Gastroesophageal sphincter (tissue), 4 donors: ENCODE data around the gene ARF6. TPM values are rescaled to one million over a fixed set of nuclear protein-coding genes. Genes with fewer than 3 reads are reported as not detected.

ENCODE experiments used
- ATAC-seq: fragments of 150-250 bp; one replicate; pipeline ENCODE4 v1.9.1; 2016; ENCODE audit warnings: mild to moderate bottlenecking, moderate library complexity
- H3K27ac ChIP-seq, 4 donors: fragments of 200-600 bp; sonication (generic) in 3 of 4; 1 replicate in 3 of 4; 2 replicates in 1 of 4; pipeline ENCODE4 v1.5.1; 2016 to 2019
- H3K27me3 ChIP-seq: fragments of 200-600 bp; sonication (generic); one replicate; pipeline ENCODE4 v1.5.1; 2019
- H3K36me3 ChIP-seq, 2 donors: fragments of 200-600 bp; sonication (generic); one replicate each; pipeline ENCODE4 v1.5.1; 2019; ENCODE audit warnings: control low read depth in 1 of 2
- H3K4me1 ChIP-seq, 3 donors: fragments of 200-600 bp; sonication (generic); 1 replicate in 2 of 3; 2 replicates in 1 of 3; pipeline ENCODE4 v1.5.1; 2016 to 2019; ENCODE audit warnings: control low read depth in 2 of 3
- H3K4me3 ChIP-seq, 2 donors: fragments of 200-600 bp; sonication (generic); one replicate each; pipeline ENCODE4 v1.5.1; 2019; ENCODE audit warnings: mild to moderate bottlenecking in 1 of 2, moderate library complexity in 1 of 2
- H3K9me3 ChIP-seq, 3 donors: fragments of 200-600 bp; sonication (generic); one replicate each; pipeline ENCODE4 v1.5.1; 2017 to 2019; ENCODE audit warnings: control low read depth in 2 of 3
- EP300 ChIP-seq: sonication (generic); formaldehyde crosslinking; IDR thresholded peaks from one replicate; pipeline ENCODE4 v1.6.1; 2017; ENCODE audit warnings: antibody characterized with exemption, mild to moderate bottlenecking
- POLR2A ChIP-seq, 2 donors: fragments of 450-650 bp; IDR thresholded peaks; one replicate each; pipeline ENCODE4 v1.6.1; 2017; ENCODE audit warnings: antibody characterized with exemption in 2 of 2, mild to moderate bottlenecking in 2 of 2, moderate library complexity in 1 of 2
- POLR2AphosphoS5 ChIP-seq: sonication (generic); formaldehyde crosslinking; IDR thresholded peaks from one replicate; pipeline ENCODE4 v1.6.1; 2017; ENCODE audit warnings: antibody characterized with exemption
- WGBS, 2 donors: methylation state at CpG; one replicate each; pipeline ENCODE4 v1.1.5; 2018; ENCODE audit warnings: low coverage in 1 of 2; 5-methylcytosine and 5-hydroxymethylcytosine counted together
- total RNA-seq, 4 donors: library from RNA; depleted of rRNA; stranded (reverse); fragments of >200 nt; gene quantifications; one replicate each; pipeline ENCODE4 v1.1.0, GENCODE V29; 2016
- TF ChIP-seq, protein P1 (sequence below), 4 experiments: fragments of 200-600 bp in 2 of 4; fragments of 450-650 bp in 2 of 4; sonication (generic) in 1 of 4; IDR thresholded peaks; one replicate each; pipeline ENCODE4 v1.5.1; 2017 to 2019; ENCODE audit warnings: antibody characterized with exemption in 4 of 4, mild to moderate bottlenecking in 2 of 4, moderate library complexity in 2 of 4

The ARF6 gene
- total RNA-seq, 4 donors from 2014 or later: 43.1 to 59.6 (median 51.3) TPM

DNA sequence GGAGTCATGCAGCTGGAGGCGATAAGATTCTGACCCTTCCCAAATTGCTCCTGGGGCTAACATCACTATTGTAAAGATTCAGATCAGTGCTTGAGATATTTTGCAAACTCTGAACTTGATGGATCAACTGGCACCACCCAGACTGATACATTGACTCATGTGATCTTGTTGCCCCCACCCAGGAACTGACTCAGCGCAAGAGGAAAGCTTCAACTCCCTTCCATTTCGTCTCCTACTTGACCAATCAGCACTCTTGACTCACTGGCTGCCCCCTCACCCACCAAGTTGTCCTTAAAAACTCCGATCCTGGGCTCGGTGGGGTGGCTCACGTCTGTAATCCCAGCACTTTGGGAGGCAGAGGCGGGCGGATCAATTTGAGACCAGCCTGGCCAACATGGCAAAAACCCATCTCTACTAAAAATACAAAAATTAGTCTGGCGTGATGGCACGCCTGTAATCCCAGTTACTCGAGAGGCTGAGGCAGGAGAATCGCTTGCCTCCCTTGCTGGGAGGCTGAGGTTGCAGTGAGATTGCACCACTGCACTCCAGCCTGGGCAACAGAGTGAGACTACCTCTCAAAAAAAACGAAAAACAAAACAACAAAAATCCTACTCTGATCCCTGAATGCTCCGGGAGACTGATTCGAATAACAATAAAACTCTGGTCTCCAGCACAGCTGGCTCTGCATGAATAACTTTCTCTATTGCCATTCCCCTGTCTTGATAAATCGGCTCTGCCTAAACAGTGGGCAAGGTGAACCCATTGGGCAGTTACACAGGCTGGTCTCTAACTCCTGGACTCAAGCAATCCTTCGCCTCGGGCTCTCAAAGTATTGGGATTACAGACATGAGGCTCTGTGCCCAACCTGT, 9.8 kb upstream of the ARF6 start:
- ATAC-seq: no peak
- Histone ChIP-seq H3K27me3 (no peaks in the 10 kb centered on the region), H3K9me3 (no peaks in the 10 kb centered on the region), H3K4me3 (no peak overlapping the region), H3K36me3 (no peaks in the 10 kb centered on the region), H3K27ac (no peak overlapping the region), H3K4me1 (peaks cover 0 to 6% (median 0%) of the 10 kb centered on the region in 3 donors)
- TF ChIP-seq POLR2AphosphoS5 (no peak), POLR2A (IDR thresholded peaks at IDR 0.05) (no peak), EP300 (no peak)
- TF ChIP-seq, protein P1, sequence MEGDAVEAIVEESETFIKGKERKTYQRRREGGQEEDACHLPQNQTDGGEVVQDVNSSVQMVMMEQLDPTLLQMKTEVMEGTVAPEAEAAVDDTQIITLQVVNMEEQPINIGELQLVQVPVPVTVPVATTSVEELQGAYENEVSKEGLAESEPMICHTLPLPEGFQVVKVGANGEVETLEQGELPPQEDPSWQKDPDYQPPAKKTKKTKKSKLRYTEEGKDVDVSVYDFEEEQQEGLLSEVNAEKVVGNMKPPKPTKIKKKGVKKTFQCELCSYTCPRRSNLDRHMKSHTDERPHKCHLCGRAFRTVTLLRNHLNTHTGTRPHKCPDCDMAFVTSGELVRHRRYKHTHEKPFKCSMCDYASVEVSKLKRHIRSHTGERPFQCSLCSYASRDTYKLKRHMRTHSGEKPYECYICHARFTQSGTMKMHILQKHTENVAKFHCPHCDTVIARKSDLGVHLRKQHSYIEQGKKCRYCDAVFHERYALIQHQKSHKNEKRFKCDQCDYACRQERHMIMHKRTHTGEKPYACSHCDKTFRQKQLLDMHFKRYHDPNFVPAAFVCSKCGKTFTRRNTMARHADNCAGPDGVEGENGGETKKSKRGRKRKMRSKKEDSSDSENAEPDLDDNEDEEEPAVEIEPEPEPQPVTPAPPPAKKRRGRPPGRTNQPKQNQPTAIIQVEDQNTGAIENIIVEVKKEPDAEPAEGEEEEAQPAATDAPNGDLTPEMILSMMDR (IDR thresholded peaks at IDR 0.05): no peak
- WGBS, 2 donors: 75 to 87% methylated on average over 12 to 16 of the region's 18 CpGs

DNA sequence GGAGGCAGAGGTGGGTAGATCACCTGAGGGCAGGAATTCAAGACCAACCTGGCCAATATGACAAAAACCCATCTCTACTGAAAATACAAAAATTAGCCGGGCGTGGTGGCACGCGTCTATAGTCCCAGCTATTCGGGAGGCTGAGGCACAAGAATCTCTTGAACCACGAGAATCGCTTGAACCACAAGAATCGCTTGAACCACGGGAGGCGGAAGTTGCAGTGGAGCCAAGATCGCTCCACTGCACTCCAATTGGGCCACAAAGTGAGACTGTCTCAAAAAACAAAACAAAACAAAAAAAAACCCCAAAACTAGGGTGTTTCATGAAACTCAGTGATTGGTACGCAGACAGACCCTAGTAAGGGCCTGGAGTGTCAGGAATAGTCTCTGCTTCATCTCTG, 6.4 kb upstream of the ARF6 start:
- WGBS, 2 donors: 89 to 94% methylated on average over 7 to 8 of the region's 12 CpGs

DNA sequence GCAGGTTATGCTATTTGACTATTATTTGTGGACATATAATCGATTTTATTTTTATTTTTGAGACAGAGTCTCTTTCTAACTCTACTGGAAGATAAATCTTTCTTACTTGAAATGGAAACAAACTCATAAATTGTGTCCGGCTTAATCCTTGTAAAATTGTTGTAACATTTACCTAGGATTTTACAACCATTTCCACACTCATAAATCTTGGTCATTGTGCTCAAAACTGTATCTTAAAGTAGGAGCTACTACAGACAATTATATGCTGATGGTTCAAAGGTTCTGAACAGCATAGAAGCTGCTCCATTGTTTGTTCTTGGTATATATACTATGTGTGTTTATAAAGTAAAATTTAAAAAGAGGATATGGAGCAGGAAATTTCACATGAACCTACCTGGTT, 4.6 kb upstream of the ARF6 start:
- TF ChIP-seq POLR2A (IDR thresholded peaks at IDR 0.05): no peak
- TF ChIP-seq EP300: no peak
- TF ChIP-seq, protein P1 (IDR thresholded peaks at IDR 0.05): no peak
- no peak for TF ChIP-seq POLR2AphosphoS5
- H3K4me1 ChIP-seq: peaks cover 0 to 9% (median 6%) of the 10 kb centered on the region in 3 donors
- no peak overlapping the region for H3K27ac ChIP-seq
- no peaks in the 10 kb centered on the region for H3K27me3 ChIP-seq
- ATAC-seq: no peak
- H3K36me3 ChIP-seq: no peaks in the 10 kb centered on the region
- H3K9me3 ChIP-seq: no peaks in the 10 kb centered on the region
- H3K4me3 ChIP-seq: no peak overlapping the region
- 85 to 91% methylated on average over 2 of the region's 2 CpGs for WGBS, 2 donors

More for the DNA sequence above, 6.4 kb upstream of the ARF6 start:
- H3K9me3 ChIP-seq: no peaks in the 10 kb centered on the region
- no peak for TF ChIP-seq EP300
- no peak for TF ChIP-seq POLR2AphosphoS5
- TF ChIP-seq, protein P1 (IDR thresholded peaks at IDR 0.05): no peak
- TF ChIP-seq POLR2A (IDR thresholded peaks at IDR 0.05): no peak
- H3K4me3 ChIP-seq: no peak overlapping the region
- H3K36me3 ChIP-seq: no peaks in the 10 kb centered on the region
- no peak for ATAC-seq
- peaks cover 0 to 2% (median under 1%) of the 10 kb centered on the region in 3 donors for H3K4me1 ChIP-seq
- no peaks in the 10 kb centered on the region for H3K27me3 ChIP-seq
- no peak overlapping the region for H3K27ac ChIP-seq

DNA sequence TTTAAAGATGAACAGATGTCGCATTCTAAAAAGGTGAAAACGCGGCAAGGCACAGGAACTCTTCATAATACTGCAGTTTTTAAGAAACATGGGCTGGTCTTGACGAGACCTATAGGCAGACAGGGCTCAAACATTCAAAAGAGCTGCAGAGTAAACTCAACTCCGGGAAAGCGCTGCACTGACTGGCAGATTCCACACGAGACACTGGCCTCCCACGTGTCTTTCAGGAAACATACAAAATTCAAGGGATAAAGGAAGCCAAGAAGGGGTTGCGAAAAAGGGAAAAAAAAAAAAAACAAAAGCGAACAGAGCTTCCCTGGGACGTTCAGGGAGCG, 614 bp upstream of the ARF6 start:
- Histone ChIP-seq H3K27me3 (no peaks in the 10 kb centered on the region), H3K4me3 (peak overlapping the region; percentile 97 to 99), H3K9me3 (no peaks in the 10 kb centered on the region), H3K36me3 (no peaks in the 10 kb centered on the region), H3K4me1 (peaks cover 0 to 44% (median 24%) of the 10 kb centered on the region in 3 donors), H3K27ac (peak overlapping the region; percentile 99 to 100 (median 100))
- TF ChIP-seq POLR2A (IDR thresholded peaks at IDR 0.05) (no peak), POLR2AphosphoS5 (peak; percentile 28), EP300 (no peak)
- TF ChIP-seq, protein P1 (IDR thresholded peaks at IDR 0.05): no peak
- ATAC-seq: peak; percentile 60
- WGBS, 2 donors: 0 to 2% methylated on average over 9 to 12 of the region's 12 CpGs
